ENCODE data around the gene CNIH2.

DNA sequence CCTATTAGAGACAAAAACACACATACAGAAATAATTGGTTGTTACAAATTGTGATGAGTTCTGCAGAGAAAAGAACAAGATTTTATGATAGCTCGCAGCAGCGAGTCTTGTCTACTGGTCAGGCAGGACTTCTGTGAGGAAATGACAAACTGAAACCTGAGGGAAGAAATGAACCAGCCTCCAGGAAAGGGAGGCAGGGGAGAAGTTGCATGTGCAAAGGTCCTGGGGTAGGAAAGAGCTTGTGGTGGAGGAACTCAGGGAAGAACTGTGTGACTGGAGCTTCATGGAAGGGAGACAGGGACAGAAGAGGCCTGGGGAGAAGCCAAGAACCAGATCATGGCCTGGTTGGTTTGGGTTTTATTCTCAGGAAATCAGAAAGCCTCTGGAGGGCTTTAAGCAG is 18.8 kb upstream of the CNIH2 start:
- no peak for TF ChIP-seq POLR2A (IDR thresholded peaks at IDR 0.05)
- TF ChIP-seq, protein P1, sequence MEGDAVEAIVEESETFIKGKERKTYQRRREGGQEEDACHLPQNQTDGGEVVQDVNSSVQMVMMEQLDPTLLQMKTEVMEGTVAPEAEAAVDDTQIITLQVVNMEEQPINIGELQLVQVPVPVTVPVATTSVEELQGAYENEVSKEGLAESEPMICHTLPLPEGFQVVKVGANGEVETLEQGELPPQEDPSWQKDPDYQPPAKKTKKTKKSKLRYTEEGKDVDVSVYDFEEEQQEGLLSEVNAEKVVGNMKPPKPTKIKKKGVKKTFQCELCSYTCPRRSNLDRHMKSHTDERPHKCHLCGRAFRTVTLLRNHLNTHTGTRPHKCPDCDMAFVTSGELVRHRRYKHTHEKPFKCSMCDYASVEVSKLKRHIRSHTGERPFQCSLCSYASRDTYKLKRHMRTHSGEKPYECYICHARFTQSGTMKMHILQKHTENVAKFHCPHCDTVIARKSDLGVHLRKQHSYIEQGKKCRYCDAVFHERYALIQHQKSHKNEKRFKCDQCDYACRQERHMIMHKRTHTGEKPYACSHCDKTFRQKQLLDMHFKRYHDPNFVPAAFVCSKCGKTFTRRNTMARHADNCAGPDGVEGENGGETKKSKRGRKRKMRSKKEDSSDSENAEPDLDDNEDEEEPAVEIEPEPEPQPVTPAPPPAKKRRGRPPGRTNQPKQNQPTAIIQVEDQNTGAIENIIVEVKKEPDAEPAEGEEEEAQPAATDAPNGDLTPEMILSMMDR (IDR thresholded peaks at IDR 0.05): no peak

All from thyroid gland (tissue), 4 donors.